Measurements from ENCODE around the gene ING3. TPM values are rescaled to one million over a fixed set of nuclear protein-coding genes. Genes with fewer than 3 reads are reported as not detected.

The ING3 gene
- total RNA-seq, 1 experiment from 2014 or later = 9.6 TPM

GRCh38 chr7:120933475-120933874 is 17.1 kb upstream of the ING3 start:
- no peak for TF ChIP-seq CTCF (IDR thresholded peaks at IDR 0.05; ENCODE audit: unreplicated experiment)
- BruUV-seq (replicated peaks) = no TSS peak
- intact Hi-C loops (cut with micrococcal nuclease; ENCODE audit: unreplicated experiment) = no loop called here
- H3K4me3 Mint-ChIP-seq (ENCODE audit: low read depth, unreplicated experiment) = no peak overlapping the region
- DNase-seq = no peak
- no peaks in the 10 kb centered on the region for H3K36me3 Mint-ChIP-seq (ENCODE audit: insufficient read depth, unreplicated experiment)
- H3K27ac Mint-ChIP-seq (ENCODE audit: unreplicated experiment) = no peak overlapping the region
- H3K9me3 Mint-ChIP-seq (ENCODE audit: low read depth, unreplicated experiment) = no peaks in the 10 kb centered on the region
- no peaks in the 10 kb centered on the region for H3K4me1 Mint-ChIP-seq (ENCODE audit: low read depth, unreplicated experiment)
- H3K27me3 Mint-ChIP-seq (ENCODE audit: unreplicated experiment) = no peaks in the 10 kb centered on the region
- CTCF ChIA-PET = interaction anchor here (1.4 kb wide), 1 partner anchor 141 kb away, joined by 3 read pairs; no protein-coding TSS in a partner anchor

- no peak for TF ChIP-seq CTCF (IDR thresholded peaks at IDR 0.05; ENCODE audit: unreplicated experiment)
- Mint-ChIP-seq H3K27me3 (ENCODE audit: unreplicated experiment) (no peaks in the 10 kb centered on the region), H3K4me3 (ENCODE audit: low read depth, unreplicated experiment) (no peak overlapping the region), H3K36me3 (ENCODE audit: insufficient read depth, unreplicated experiment) (no peaks in the 10 kb centered on the region), H3K9me3 (ENCODE audit: low read depth, unreplicated experiment) (no peaks in the 10 kb centered on the region), H3K4me1 (ENCODE audit: low read depth, unreplicated experiment) (no peaks in the 10 kb centered on the region), H3K27ac (ENCODE audit: unreplicated experiment) (no peak overlapping the region)
- DNase-seq = no peak
- BruUV-seq (replicated peaks) = no TSS peak
- intact Hi-C loops (cut with micrococcal nuclease; ENCODE audit: unreplicated experiment) = no loop called here
- CTCF ChIA-PET = interaction anchor here (0.6 kb wide), 1 partner anchor 9 kb away, joined by 3 read pairs; no protein-coding TSS in a partner anchor
Observed at GRCh38 chr7:120939345-120939744, 11.2 kb upstream of the ING3 start.

GRCh38 chr7:120941064-120941463 is 9.5 kb upstream of the ING3 start:
- TF ChIP-seq CTCF (IDR thresholded peaks at IDR 0.05; ENCODE audit: unreplicated experiment) = no peak
- CTCF ChIA-PET = interaction anchor here (1.0 to 1.2 kb wide), 2 partner anchors 136 to 149 kb away, joined by 4 read pairs; no protein-coding TSS in a partner anchor
- no TSS peak for BruUV-seq (replicated peaks)
- Mint-ChIP-seq H3K27ac (ENCODE audit: unreplicated experiment) (no peak overlapping the region), H3K27me3 (ENCODE audit: unreplicated experiment) (no peaks in the 10 kb centered on the region), H3K36me3 (ENCODE audit: insufficient read depth, unreplicated experiment) (no peaks in the 10 kb centered on the region), H3K4me3 (ENCODE audit: low read depth, unreplicated experiment) (no peak overlapping the region), H3K4me1 (ENCODE audit: low read depth, unreplicated experiment) (no peaks in the 10 kb centered on the region), H3K9me3 (ENCODE audit: low read depth, unreplicated experiment) (no peaks in the 10 kb centered on the region)
- no peak for DNase-seq
- intact Hi-C loops (cut with micrococcal nuclease; ENCODE audit: unreplicated experiment) = loop anchor here (1.0 kb wide), 3 partner anchors 84 to 149 kb away; no protein-coding TSS in a partner anchor

- Mint-ChIP-seq H3K36me3 (ENCODE audit: insufficient read depth, unreplicated experiment) (no peaks in the 10 kb centered on the region), H3K4me1 (ENCODE audit: low read depth, unreplicated experiment) (no peaks in the 10 kb centered on the region), H3K4me3 (ENCODE audit: low read depth, unreplicated experiment) (no peak overlapping the region), H3K27ac (ENCODE audit: unreplicated experiment) (no peak overlapping the region), H3K9me3 (ENCODE audit: low read depth, unreplicated experiment) (no peaks in the 10 kb centered on the region), H3K27me3 (ENCODE audit: unreplicated experiment) (no peaks in the 10 kb centered on the region)
- BruUV-seq (replicated peaks) = no TSS peak
- CTCF ChIA-PET = interaction anchor here (0.5 to 1.2 kb wide), 3 partner anchors 136 to 166 kb away, joined by 4 to 7 read pairs (median 4); no protein-coding TSS in a partner anchor
- no peak for DNase-seq
- intact Hi-C loops (cut with micrococcal nuclease; ENCODE audit: unreplicated experiment) = loop anchor here (1.0 kb wide), 3 partner anchors 85 to 150 kb away; no protein-coding TSS in a partner anchor
- TF ChIP-seq CTCF (IDR thresholded peaks at IDR 0.05; ENCODE audit: unreplicated experiment) = no peak
Observed at GRCh38 chr7:120941856-120942255, 8.7 kb upstream of the ING3 start.
